MM.1S (cell line): Measurements from ENCODE around the gene CSTF2T.

Source experiments
- CTCF ChIP-seq: fragments of 300-600 bp; sonication (generic); IDR thresholded peaks from 2 replicates; pipeline ENCODE4 v1.5.1; 2016; ENCODE audit warnings: antibody characterized with exemption, low read length, mixed read lengths
- EZH2 ChIP-seq: fragments of 300-600 bp; sonication (generic); optimal IDR thresholded peaks from 2 replicates; pipeline ENCODE3; 2017; ENCODE audit warnings: low read depth, mild to moderate bottlenecking, antibody characterized with exemption, low read length, mixed read lengths

- TF ChIP-seq EZH2 (no peak), CTCF (no peak)
Measured at GRCh38 chr10:51724038-51724437, 24.6 kb upstream of the CSTF2T start.
